Measurements from ENCODE around the gene ZNF862.

DNA sequence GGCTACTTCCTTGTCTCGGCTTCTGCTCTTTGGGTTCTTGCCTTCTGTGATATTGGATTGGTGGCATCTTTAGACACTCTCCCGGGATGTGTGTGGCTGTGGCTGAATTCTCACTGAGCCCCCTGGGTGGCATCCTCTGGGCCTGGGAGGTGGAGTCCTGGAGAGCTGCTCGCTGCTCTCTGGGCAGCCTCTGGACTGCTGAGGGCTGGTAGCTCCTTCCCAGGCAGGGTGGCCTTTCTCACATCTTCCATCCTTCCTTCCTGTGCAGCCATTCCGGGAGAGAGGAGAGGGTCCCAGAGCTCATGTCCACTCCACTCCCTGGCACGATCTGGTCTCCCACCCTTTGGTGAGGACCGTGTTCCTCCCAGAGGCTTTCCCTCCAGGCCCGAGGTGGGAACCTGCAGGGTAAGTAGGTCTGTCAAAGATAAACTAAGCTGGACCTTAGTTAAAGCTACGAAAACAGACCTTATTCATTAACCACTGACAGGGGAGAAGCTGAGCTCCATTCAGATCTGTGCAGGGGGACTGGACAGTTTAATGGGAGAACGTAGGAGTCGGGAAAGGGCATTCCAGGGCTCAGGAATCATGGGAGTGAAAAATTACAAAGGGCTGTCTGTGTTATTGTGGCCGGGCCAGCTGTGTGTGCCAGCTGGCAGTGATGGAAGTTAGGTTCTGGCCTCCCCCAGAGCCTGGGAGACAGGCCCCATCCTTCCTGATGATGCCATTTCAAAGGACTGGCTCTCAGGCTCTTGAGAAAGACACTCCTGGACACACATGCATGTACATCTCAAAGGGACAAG lies 44.3 kb downstream of the ZNF862 start:
- TF ChIP-seq, protein P1, sequence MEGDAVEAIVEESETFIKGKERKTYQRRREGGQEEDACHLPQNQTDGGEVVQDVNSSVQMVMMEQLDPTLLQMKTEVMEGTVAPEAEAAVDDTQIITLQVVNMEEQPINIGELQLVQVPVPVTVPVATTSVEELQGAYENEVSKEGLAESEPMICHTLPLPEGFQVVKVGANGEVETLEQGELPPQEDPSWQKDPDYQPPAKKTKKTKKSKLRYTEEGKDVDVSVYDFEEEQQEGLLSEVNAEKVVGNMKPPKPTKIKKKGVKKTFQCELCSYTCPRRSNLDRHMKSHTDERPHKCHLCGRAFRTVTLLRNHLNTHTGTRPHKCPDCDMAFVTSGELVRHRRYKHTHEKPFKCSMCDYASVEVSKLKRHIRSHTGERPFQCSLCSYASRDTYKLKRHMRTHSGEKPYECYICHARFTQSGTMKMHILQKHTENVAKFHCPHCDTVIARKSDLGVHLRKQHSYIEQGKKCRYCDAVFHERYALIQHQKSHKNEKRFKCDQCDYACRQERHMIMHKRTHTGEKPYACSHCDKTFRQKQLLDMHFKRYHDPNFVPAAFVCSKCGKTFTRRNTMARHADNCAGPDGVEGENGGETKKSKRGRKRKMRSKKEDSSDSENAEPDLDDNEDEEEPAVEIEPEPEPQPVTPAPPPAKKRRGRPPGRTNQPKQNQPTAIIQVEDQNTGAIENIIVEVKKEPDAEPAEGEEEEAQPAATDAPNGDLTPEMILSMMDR (IDR thresholded peaks at IDR 0.05) = no peak
- TF ChIP-seq EZH2 (IDR thresholded peaks at IDR 0.05; ENCODE audit: borderline replicate concordance, insufficient read depth, low read depth, low read length, poor library complexity, severe bottlenecking) = no peak
